ENCODE data around the gene SUMO3. TPM values are rescaled to one million over a fixed set of nuclear protein-coding genes. Genes with fewer than 3 reads are reported as not detected.

Gene SUMO3
- total RNA-seq, 3 donors from 2014 or later = 68.9 to 76.9 (median 69.4) TPM

- Histone ChIP-seq H3K9me3 (peaks cover 14% of the 10 kb centered on the region), H3K36me3 (ENCODE audit: low read depth) (no peaks in the 10 kb centered on the region), H3K4me1 (ENCODE audit: low read depth) (peaks cover 4% of the 10 kb centered on the region), H3K4me3 (no peak overlapping the region)
- TF ChIP-seq CTCF (IDR thresholded peaks at IDR 0.05) = no peak
- DNase-seq (no peak), ATAC-seq (no peak)
- intact Hi-C loops (cut with DNase I, micrococcal nuclease) = no loop called here
Observed at GRCh38 chr21:44820851-44821250, 3.0 kb upstream of the SUMO3 start.

- TF ChIP-seq CTCF (IDR thresholded peaks at IDR 0.05) = no peak
- DNase-seq = peak in 1 of 3 donors; percentile 32
- intact Hi-C loops (cut with DNase I, micrococcal nuclease) = no loop called here
Observed at GRCh38 chr21:44819283-44820243, 1.7 kb upstream of the SUMO3 start.

GRCh38 chr21:44818640-44819011 is 764 bp upstream of the SUMO3 start:
- DNase-seq (peak in 2 of 3 donors; percentile 20 to 66), ATAC-seq (no peak)
- no peaks in the 10 kb centered on the region for H3K36me3 ChIP-seq (ENCODE audit: low read depth)
- peaks cover 4% of the 10 kb centered on the region for H3K4me1 ChIP-seq (ENCODE audit: low read depth)
- H3K4me3 ChIP-seq = peak overlapping the region; percentile 59
- intact Hi-C loops (cut with DNase I, micrococcal nuclease) = no loop called here
- TF ChIP-seq CTCF (IDR thresholded peaks at IDR 0.05) = no peak
- H3K9me3 ChIP-seq = peaks cover 13% of the 10 kb centered on the region

More at GRCh38 chr21:44819283-44820243, 1.7 kb upstream of the SUMO3 start:
- no peak for ATAC-seq
- no peak overlapping the region for H3K4me3 ChIP-seq
- no peaks in the 10 kb centered on the region for H3K36me3 ChIP-seq (ENCODE audit: low read depth)
- peaks cover 14% of the 10 kb centered on the region for H3K9me3 ChIP-seq
- H3K4me1 ChIP-seq (ENCODE audit: low read depth) = peaks cover 4% of the 10 kb centered on the region

GRCh38 chr21:44817506-44817880 is 369 bp downstream of the SUMO3 start:
- TF ChIP-seq CTCF (IDR thresholded peaks at IDR 0.05) = no peak
- ATAC-seq (peak; percentile 96), DNase-seq (peak; percentile 93 to 98 (median 94))
- Histone ChIP-seq H3K36me3 (ENCODE audit: low read depth) (no peaks in the 10 kb centered on the region), H3K9me3 (peaks cover 2% of the 10 kb centered on the region), H3K4me1 (ENCODE audit: low read depth) (peaks cover 4% of the 10 kb centered on the region), H3K4me3 (peak overlapping the region; percentile 59)
- intact Hi-C loops (cut with DNase I, micrococcal nuclease) = no loop called here

- ATAC-seq (no peak), DNase-seq (peak; percentile 24 to 72 (median 44))
- Histone ChIP-seq H3K4me1 (ENCODE audit: low read depth) (peaks cover 4% of the 10 kb centered on the region), H3K36me3 (ENCODE audit: low read depth) (no peaks in the 10 kb centered on the region), H3K9me3 (no peaks in the 10 kb centered on the region), H3K4me3 (peak overlapping the region; percentile 59)
- TF ChIP-seq CTCF (IDR thresholded peaks at IDR 0.05) = no peak
- intact Hi-C loops (cut with DNase I, micrococcal nuclease) = no loop called here
Observed at GRCh38 chr21:44816761-44817505, 929 bp downstream of the SUMO3 start.
